ENCODE results near the gene REG1B. TPM values are rescaled to one million over a fixed set of nuclear protein-coding genes. Genes with fewer than 3 reads are reported as not detected.

The REG1B gene
- polyA plus RNA-seq, 3 donors: not detected

GRCh38 chr2:79090693-79091092 is 2.9 kb upstream of the REG1B start:
- intact Hi-C loops (cut with micrococcal nuclease): no loop called here
- DNase-seq: no peak
- Mint-ChIP-seq H3K9me3 (peaks cover 2 to 8% (median 3%) of the 10 kb centered on the region in 7 donors), H3K36me3 (no peaks in the 10 kb centered on the region), H3K27me3 (ENCODE audit: low read depth in 3 of 3) (no peaks in the 10 kb centered on the region), H3K4me1 (no peaks in the 10 kb centered on the region), H3K4me3 (no peak overlapping the region), H3K27ac (no peak overlapping the region)
- H2AFZ ChIP-seq (ENCODE audit: insufficient read depth, low read depth, low read length, poor library complexity, severe bottlenecking): no peak overlapping the region
- peaks cover 11 to 31% of the 10 kb centered on the region in 2 donors for H3K9me3 ChIP-seq (replicated peaks in 1 of 2; ENCODE audit: control insufficient read depth in 1 of 2, insufficient read depth in 1 of 2, low read length in 2 of 2)
- H3K27me3 ChIP-seq (ENCODE audit: control insufficient read depth in 2 of 2, insufficient read depth in 2 of 2, low read length in 2 of 2): no peaks in the 10 kb centered on the region
- no peaks in the 10 kb centered on the region for H3K4me1 ChIP-seq (ENCODE audit: control insufficient read depth in 1 of 2, insufficient read depth in 2 of 2, low read length in 2 of 2)
- no peaks in the 10 kb centered on the region for H4K20me1 ChIP-seq (ENCODE audit: insufficient read depth, low read length)
- WGBS (ENCODE audit: insufficient coverage): 85% methylated on average over 4 of the region's 4 CpGs
- no peak overlapping the region for H3K9ac ChIP-seq (ENCODE audit: insufficient read depth, low read length, poor library complexity, severe bottlenecking)
- TF ChIP-seq, protein P1, sequence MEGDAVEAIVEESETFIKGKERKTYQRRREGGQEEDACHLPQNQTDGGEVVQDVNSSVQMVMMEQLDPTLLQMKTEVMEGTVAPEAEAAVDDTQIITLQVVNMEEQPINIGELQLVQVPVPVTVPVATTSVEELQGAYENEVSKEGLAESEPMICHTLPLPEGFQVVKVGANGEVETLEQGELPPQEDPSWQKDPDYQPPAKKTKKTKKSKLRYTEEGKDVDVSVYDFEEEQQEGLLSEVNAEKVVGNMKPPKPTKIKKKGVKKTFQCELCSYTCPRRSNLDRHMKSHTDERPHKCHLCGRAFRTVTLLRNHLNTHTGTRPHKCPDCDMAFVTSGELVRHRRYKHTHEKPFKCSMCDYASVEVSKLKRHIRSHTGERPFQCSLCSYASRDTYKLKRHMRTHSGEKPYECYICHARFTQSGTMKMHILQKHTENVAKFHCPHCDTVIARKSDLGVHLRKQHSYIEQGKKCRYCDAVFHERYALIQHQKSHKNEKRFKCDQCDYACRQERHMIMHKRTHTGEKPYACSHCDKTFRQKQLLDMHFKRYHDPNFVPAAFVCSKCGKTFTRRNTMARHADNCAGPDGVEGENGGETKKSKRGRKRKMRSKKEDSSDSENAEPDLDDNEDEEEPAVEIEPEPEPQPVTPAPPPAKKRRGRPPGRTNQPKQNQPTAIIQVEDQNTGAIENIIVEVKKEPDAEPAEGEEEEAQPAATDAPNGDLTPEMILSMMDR (IDR thresholded peaks at IDR 0.05): no peak
- H3K4me2 ChIP-seq (replicated peaks; ENCODE audit: extremely low read depth, low read length, poor library complexity, severe bottlenecking): no peak overlapping the region
- H3K4me3 ChIP-seq (replicated peaks in 1 of 3; ENCODE audit: low read depth in 2 of 3, low read length in 3 of 3): no peak overlapping the region
- no peak overlapping the region for H3K27ac ChIP-seq (ENCODE audit: low read depth in 1 of 2, low read length in 2 of 2)
- H3K79me2 ChIP-seq (ENCODE audit: insufficient read depth, low read length): no peaks in the 10 kb centered on the region
- no peaks in the 10 kb centered on the region for H3K36me3 ChIP-seq (replicated peaks in 1 of 2; ENCODE audit: control insufficient read depth in 1 of 2, insufficient read depth in 2 of 2, low read length in 2 of 2)

DNA sequence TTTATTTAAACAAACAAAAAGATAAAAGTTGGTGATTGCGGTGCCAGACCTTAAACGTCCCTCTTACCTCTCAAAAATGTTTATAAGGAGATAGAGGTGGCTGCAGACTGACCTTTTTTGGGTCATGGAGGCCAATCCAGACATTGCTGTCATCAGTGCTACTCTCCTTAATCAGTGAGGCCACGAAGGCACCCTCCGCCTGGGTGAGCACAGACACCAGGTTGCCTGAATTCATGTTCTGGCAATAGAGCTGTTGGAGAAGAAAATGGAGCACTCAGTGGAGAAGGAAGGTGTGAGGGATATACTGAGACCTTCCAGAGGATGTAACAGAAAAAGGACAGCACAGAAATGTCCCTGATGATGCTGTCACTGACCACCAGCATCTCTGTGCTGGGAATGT is 1.5 kb downstream of the REG1B start:
- intact Hi-C loops (cut with micrococcal nuclease): no loop called here
- TF ChIP-seq, protein P1 (IDR thresholded peaks at IDR 0.05): no peak
- WGBS (ENCODE audit: insufficient coverage): 80% methylated on average over 2 of the region's 4 CpGs
- Histone ChIP-seq H2AFZ (ENCODE audit: insufficient read depth, low read depth, low read length, poor library complexity, severe bottlenecking) (no peak overlapping the region), H3K27me3 (ENCODE audit: control insufficient read depth in 2 of 2, insufficient read depth in 2 of 2, low read length in 2 of 2) (no peaks in the 10 kb centered on the region), H3K9ac (ENCODE audit: insufficient read depth, low read length, poor library complexity, severe bottlenecking) (no peak overlapping the region), H3K79me2 (ENCODE audit: insufficient read depth, low read length) (no peaks in the 10 kb centered on the region), H3K4me2 (replicated peaks; ENCODE audit: extremely low read depth, low read length, poor library complexity, severe bottlenecking) (no peak overlapping the region), H3K9me3 (replicated peaks in 1 of 2; ENCODE audit: control insufficient read depth in 1 of 2, insufficient read depth in 1 of 2, low read length in 2 of 2) (peaks cover 5 to 11% of the 10 kb centered on the region in 2 donors), H4K20me1 (ENCODE audit: insufficient read depth, low read length) (no peaks in the 10 kb centered on the region), H3K27ac (ENCODE audit: low read depth in 1 of 2, low read length in 2 of 2) (no peak overlapping the region), H3K36me3 (replicated peaks in 1 of 2; ENCODE audit: control insufficient read depth in 1 of 2, insufficient read depth in 2 of 2, low read length in 2 of 2) (no peaks in the 10 kb centered on the region), H3K4me3 (replicated peaks in 1 of 3; ENCODE audit: low read depth in 2 of 3, low read length in 3 of 3) (no peak overlapping the region), H3K4me1 (ENCODE audit: control insufficient read depth in 1 of 2, insufficient read depth in 2 of 2, low read length in 2 of 2) (no peaks in the 10 kb centered on the region)
- Mint-ChIP-seq H3K36me3 (no peaks in the 10 kb centered on the region), H3K27ac (no peak overlapping the region), H3K4me1 (no peaks in the 10 kb centered on the region), H3K4me3 (no peak overlapping the region), H3K27me3 (ENCODE audit: low read depth in 3 of 3) (no peaks in the 10 kb centered on the region), H3K9me3 (peaks cover 2 to 7% (median 5%) of the 10 kb centered on the region in 7 donors)
- DNase-seq: no peak

Data from CD14-positive monocyte (primary cell).